HEK293 (cell line): ENCODE results near the gene RHD.
"Not testable (repeated sequence)": the region's sequence is repeated elsewhere in the genome, so short reads cannot be mapped to it uniquely, and the experiment has no call there.

ENCODE experiments used
- CTCF ChIA-PET: fragments of 350-600 bp; formaldehyde crosslinking; extraction: SDS; loops from one replicate; lab custom pipeline; 2021; ENCODE audit warnings: antibody characterized with exemption; lab: Yijun Ruan, JAX
- POLR2A ChIA-PET: fragments of 300-600 bp; formaldehyde crosslinking; extraction: SDS; loops from one replicate; lab custom pipeline; 2020; ENCODE audit warnings: antibody characterized with exemption, inconsistent platforms; lab: Yijun Ruan, JAX
- H3K27ac ChIP-seq: fragments of 200-500 bp; sonication (Bioruptor generic); 2 replicates; pipeline ENCODE4 v1.5.1; 2014; ENCODE audit warnings: low read depth, low read length, control low read depth, inconsistent platforms; ENCODE audit errors: extremely low read depth
- H3K36me3 ChIP-seq, 2 experiments: fragments of 200-500 bp in 1 of 2; sonication (Bioruptor generic) in 1 of 2; 1 replicate in 1 of 2; 2 replicates in 1 of 2; pipeline ENCODE4 v1.5.1; 2014 to 2017; ENCODE audit warnings: inconsistent platforms in 2 of 2, low read length in 2 of 2; ENCODE audit not compliant: control insufficient read depth in 2 of 2, insufficient read depth in 1 of 2
- H3K4me1 ChIP-seq: fragments of 200-500 bp; sonication (Bioruptor generic); 2 replicates; pipeline ENCODE4 v1.5.1; 2014; ENCODE audit warnings: mild to moderate bottlenecking, low read length, inconsistent platforms; ENCODE audit not compliant: control insufficient read depth, insufficient read depth
- H3K4me3 ChIP-seq: 2 replicates; pipeline ENCODE4 v1.5.1; 2011; ENCODE audit warnings: low read depth, mild to moderate bottlenecking, control low read depth, low read length, moderate library complexity
- H3K9me3 ChIP-seq: fragments of 200-500 bp; sonication (Bioruptor generic); 2 replicates; pipeline ENCODE4 v1.5.1; 2014; ENCODE audit warnings: low read depth, low read length, inconsistent platforms; ENCODE audit not compliant: control insufficient read depth, insufficient read depth

The RHD gene

DNA sequence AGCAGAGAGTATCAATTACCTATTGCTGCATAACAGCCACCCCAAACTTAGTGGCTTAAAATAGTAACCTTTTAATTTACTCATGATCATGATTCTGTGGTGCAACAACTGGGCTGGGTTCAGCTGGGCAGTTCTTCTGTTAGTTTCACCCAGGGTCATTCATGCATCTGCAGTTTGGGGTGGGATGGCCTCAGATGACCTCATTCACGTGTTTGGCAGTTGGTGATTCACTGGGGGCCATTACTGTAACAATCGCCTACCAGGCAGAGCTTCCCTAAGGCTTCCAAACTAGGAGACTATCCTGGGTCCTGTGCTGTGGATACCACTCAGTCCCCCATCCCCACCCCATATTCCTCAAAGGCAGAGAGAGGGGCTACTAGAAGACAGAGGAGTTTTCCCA, 6.0 kb downstream of the RHD start:
- H3K4me3 ChIP-seq, POLR2A ChIA-PET, H3K4me1 ChIP-seq, H3K27ac ChIP-seq, H3K9me3 ChIP-seq, CTCF ChIA-PET, H3K36me3 ChIP-seq: not testable (repeated sequence)

DNA sequence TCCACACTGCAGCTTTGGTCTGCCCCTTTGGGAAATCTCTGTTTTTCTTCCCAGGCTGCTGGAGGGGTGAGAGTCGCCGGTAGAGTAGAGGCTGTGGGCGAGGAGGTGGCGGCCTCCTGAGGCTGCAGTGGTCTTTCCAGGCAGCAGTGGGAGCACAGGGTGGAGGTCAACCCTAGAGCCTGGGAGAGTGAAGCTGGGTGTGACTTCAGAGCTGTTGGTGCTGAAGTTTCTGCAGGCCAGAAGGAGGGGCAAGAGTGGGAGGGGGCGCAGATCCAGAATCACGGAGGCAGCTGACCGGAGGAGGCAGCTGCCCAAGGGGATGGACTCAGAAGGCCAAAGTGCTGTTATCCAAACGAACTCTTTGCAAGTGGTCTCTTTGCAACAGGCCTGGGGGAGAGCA, 6.5 kb downstream of the RHD start:
- H3K36me3 ChIP-seq, H3K4me3 ChIP-seq, H3K9me3 ChIP-seq, POLR2A ChIA-PET, H3K27ac ChIP-seq, H3K4me1 ChIP-seq, CTCF ChIA-PET: not testable (repeated sequence)

DNA sequence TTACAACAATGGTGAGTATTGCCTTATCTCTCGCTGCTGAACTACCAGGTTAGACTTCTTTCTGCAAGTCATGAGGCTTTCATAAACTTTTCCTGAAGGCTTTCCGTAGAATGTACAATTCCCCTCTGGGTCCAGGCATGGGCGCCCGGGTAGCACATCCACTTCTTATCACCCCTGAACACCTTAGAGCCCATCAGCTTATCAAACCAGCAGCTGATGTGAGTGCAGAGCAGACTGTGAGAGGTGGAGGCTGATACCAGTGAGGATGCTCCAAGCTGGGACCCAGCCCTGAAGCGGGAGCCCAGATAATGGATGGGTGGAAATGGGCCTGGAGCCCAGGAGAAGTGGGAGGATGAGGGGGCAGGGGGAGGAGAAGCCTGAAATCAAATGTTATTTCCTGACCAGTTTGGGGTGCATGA, 7.4 kb downstream of the RHD start:
- H3K4me3 ChIP-seq, H3K9me3 ChIP-seq, H3K36me3 ChIP-seq, POLR2A ChIA-PET, H3K27ac ChIP-seq, CTCF ChIA-PET, H3K4me1 ChIP-seq: not testable (repeated sequence)

DNA sequence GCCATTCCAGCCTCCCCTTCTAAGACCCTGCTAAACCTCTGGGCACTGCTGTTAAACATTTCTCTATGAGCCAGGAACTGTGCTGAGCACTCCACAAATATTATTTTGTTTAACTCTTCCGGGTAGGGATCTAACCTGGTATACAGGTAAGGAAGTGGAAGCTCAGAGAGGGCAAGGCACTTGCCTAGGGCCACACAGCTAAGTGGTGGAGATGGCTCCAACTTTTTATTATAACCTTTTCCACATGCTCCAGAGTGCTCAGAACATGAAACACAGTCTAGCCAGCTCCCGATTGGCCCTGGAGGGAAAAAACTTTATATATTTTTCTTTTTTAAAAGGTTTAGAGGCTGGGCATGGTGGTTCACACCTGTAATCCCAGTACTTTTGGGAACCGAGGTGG, 13.6 kb downstream of the RHD start:
- H3K27ac ChIP-seq, CTCF ChIA-PET, POLR2A ChIA-PET, H3K36me3 ChIP-seq, H3K9me3 ChIP-seq, H3K4me1 ChIP-seq, H3K4me3 ChIP-seq: not testable (repeated sequence)

DNA sequence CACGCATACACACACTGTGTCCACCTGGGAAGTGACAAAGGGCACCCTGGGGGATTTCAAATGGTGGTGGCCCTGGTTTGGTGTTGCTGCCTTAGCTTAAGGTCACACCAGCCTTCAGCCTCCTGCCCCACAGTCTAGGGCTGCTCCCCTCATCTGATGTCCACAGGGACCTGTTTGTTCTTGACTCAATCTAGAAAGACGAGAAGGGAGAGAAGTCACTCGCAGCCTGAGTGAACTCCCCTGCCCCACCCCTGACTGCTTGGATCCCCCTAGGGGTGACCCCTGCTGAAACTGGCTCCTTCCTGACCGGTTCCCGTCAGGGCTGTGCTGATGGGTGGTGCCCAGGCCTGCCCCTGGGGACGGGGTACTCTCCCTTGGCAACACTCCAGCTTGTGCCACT, 14.9 kb downstream of the RHD start:
- CTCF ChIA-PET, H3K9me3 ChIP-seq, POLR2A ChIA-PET, H3K4me1 ChIP-seq, H3K36me3 ChIP-seq, H3K4me3 ChIP-seq, H3K27ac ChIP-seq: not testable (repeated sequence)

DNA sequence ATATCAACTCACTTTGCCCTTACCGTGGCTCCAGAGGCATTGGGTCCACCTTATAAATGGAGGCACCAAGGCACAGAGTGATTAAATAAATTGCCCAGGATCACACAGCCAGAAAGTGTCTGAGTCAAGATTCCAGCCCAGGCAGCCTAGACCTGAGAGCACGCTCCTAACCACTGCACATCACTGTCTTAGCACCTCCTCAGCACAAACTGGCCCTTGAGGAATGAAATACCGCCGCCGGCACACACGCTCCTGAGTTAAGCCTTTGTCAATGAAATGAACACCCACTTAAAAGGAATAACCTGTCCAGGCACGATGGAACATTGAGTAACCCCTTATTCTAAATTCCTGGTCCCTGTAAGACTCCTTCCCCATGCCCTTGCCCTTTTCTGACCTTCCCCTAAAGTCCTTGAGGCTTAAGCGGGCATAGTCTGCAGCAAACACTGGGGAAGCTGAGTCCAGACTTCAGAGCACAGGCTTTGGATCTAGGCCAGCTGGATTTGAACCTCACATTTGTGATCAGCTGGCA, 16.3 kb downstream of the RHD start:
- POLR2A ChIA-PET, CTCF ChIA-PET: not testable (repeated sequence)

DNA sequence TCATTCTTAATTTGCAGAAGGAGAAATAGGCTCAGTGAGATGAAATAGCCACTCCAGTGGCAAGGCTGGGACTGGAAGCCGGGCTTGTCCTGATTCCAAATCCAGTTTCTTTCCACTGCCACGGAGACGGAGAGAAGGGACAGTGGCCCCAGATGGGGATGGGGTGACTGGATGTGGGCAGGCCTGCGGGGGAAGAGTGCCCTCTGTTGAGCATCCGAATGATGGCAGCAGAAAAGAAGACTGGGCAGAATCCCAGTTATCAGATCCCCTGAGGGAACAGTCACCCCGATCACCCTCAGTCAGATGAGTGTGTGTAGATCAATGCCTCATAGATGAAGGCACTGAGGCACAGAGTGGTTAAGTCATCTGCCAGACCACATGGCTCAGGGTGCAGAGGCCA, 17.7 kb downstream of the RHD start:
- H3K4me3 ChIP-seq, CTCF ChIA-PET, H3K36me3 ChIP-seq, POLR2A ChIA-PET, H3K4me1 ChIP-seq, H3K9me3 ChIP-seq, H3K27ac ChIP-seq: not testable (repeated sequence)

More for the DNA sequence above, 16.3 kb downstream of the RHD start:
- H3K36me3 ChIP-seq, H3K4me1 ChIP-seq, H3K9me3 ChIP-seq, H3K27ac ChIP-seq, H3K4me3 ChIP-seq: not testable (repeated sequence)

DNA sequence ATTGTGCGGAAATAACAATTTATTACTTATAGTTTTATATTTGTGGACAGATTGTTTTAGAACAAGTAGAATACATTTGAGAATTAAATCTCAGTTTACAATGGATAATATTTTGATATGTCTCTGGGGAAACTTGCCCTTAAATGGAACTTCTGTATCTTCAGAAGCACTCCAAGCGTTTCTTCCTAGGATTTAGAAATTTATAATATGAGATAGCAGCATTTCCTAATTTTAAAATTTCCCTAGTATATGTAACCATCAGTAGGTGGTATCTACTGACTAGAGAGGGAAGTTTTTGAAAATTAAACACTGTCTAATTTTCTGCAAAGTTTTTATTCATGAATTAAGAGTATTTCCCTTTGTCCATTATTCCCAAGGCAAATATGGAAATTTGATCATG, 21.1 kb downstream of the RHD start:
- POLR2A ChIA-PET, H3K9me3 ChIP-seq, CTCF ChIA-PET, H3K4me3 ChIP-seq, H3K36me3 ChIP-seq, H3K4me1 ChIP-seq, H3K27ac ChIP-seq: not testable (repeated sequence)

DNA sequence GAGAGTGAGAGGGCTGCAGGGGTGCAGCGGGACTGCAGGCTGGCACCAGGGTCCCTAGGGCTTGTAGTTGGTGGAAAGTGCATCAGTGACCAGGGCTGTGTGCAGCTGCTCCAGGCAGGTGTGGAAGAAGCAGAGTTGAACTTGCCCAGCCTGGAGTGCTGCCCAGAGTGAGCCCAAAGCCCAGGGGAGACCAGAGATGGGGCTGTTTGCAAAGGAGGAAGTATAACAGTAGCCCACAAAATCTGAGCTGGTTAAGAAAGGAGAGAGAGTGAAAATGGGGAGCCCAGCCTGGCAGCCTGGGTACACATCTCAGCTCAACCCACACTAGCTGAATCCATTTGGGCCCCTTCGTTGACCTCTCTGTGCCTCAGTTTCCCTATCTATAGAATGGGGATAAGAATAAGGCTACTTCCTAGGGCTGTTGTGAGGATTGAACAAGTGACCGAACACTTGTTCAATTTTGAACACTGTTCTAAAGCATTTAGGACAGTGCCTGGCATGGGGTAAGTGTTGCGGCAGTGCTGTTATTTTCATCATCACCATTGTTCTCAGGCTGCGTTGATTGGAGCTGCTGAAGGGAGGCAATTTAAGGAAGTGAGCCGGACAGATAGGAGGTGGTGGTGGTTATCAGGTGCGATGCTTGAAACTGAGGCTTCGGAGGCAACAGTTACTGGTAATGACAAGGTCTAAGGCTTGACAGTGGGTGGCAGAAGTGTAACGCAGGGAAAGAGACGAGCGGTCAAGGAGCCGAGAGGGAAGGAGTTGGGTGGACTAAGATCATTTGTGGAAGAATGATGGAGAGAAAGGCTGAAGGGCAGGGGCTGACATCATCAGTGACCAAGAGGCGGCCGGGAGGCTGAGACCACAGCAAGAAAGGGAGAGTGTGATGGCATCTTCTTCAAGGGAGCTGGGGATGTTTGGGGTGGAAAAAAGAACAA, 22.8 kb downstream of the RHD start:
- POLR2A ChIA-PET, H3K27ac ChIP-seq, H3K4me3 ChIP-seq, CTCF ChIA-PET, H3K4me1 ChIP-seq, H3K9me3 ChIP-seq, H3K36me3 ChIP-seq: not testable (repeated sequence)

DNA sequence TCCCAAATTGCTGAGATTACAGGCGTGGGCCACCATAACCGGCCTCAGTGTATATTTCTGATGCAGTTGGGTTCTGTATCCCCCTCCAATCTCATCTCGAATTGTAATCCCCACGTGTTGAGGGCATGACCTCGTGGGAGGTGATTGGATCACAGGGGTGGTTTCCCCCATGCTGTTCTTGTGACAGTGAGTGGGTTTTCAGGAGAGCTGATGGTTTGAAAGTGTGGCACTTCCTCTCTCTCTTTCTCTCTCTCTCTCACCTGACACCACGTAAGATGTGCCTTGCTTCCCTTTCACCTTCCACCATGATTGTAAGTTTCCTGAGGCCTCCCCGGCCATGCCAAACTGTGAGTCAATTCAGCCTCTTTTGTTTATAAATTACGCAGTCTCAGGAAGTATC, 24.2 kb downstream of the RHD start:
- H3K27ac ChIP-seq, CTCF ChIA-PET, H3K36me3 ChIP-seq, H3K9me3 ChIP-seq, POLR2A ChIA-PET, H3K4me1 ChIP-seq, H3K4me3 ChIP-seq: not testable (repeated sequence)

DNA sequence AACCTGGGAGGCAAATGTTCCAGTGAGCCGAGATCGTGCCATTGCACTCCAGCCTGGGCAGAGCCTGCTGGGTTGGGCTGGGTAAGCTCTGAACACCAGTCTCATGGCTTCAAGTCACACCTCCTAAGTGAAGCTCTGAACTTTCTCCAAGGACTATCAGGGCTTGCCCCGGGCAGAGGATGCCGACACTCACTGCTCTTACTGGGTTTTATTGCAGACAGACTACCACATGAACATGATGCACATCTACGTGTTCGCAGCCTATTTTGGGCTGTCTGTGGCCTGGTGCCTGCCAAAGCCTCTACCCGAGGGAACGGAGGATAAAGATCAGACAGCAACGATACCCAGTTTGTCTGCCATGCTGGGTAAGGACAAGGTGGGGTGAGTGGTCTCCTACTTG, 28.4 kb downstream of the RHD start:
- H3K4me1 ChIP-seq, H3K27ac ChIP-seq, H3K9me3 ChIP-seq, POLR2A ChIA-PET, CTCF ChIA-PET, H3K36me3 ChIP-seq, H3K4me3 ChIP-seq: not testable (repeated sequence)
